Esophagus (tissue), 2 donors: Measurements from ENCODE around the gene ACVR1C. TPM values are rescaled to one million over a fixed set of nuclear protein-coding genes. Genes with fewer than 3 reads are reported as not detected.

Experiments
- H3K27ac ChIP-seq, 2 donors: one replicate each; pipeline ENCODE4 v1.5.1; 2013; ENCODE audit warnings: low read depth in 2 of 2, mild to moderate bottlenecking in 2 of 2, inconsistent platforms in 1 of 2, low read length in 1 of 2, moderate library complexity in 1 of 2
- H3K27me3 ChIP-seq, 2 donors: one replicate each; pipeline ENCODE4 v1.6.1; 2013; ENCODE audit warnings: low read length in 2 of 2, control low read depth in 1 of 2, mild to moderate bottlenecking in 1 of 2; ENCODE audit not compliant: insufficient read depth in 2 of 2, control insufficient read depth in 1 of 2
- H3K36me3 ChIP-seq, 2 donors: one replicate each; pipeline ENCODE4 v1.6.1; 2013; ENCODE audit warnings: low read length in 1 of 2; ENCODE audit not compliant: control insufficient read depth in 2 of 2, insufficient read depth in 2 of 2
- H3K4me1 ChIP-seq, 2 donors: one replicate each; pipeline ENCODE4 v1.6.1; 2013; ENCODE audit warnings: low read length in 1 of 2; ENCODE audit not compliant: control insufficient read depth in 2 of 2, insufficient read depth in 2 of 2
- H3K4me3 ChIP-seq, 2 donors: one replicate each; pipeline ENCODE4 v1.5.1; 2013; ENCODE audit warnings: low read length in 2 of 2, mild to moderate bottlenecking in 2 of 2, low read depth in 1 of 2, moderate library complexity in 1 of 2
- H3K9me3 ChIP-seq, 2 donors: one replicate each; pipeline ENCODE4 v1.6.1; 2013; ENCODE audit warnings: mild to moderate bottlenecking in 2 of 2, low read depth in 1 of 2, low read length in 1 of 2, moderate library complexity in 1 of 2; ENCODE audit not compliant: control insufficient read depth in 2 of 2, insufficient read depth in 1 of 2
- WGBS, 2 donors: extraction: QIAGEN DNeasy Blood & Tissue Kit; methylation state at CpG; one replicate each; pipeline ENCODE4 v1.1.7; 2013; 5-methylcytosine and 5-hydroxymethylcytosine counted together
- polyA plus RNA-seq, 2 donors: library from polyadenylated mRNA; stranded (reverse); fragments of 200-250 nt; gene quantifications; one replicate each; pipeline ENCODE4 v1.2.3, GENCODE V29; 2013
- donor health status: healthy with polysubstance abuse.
- donor health status: Bipolar disorder and iron deficiency.

The ACVR1C gene
- polyA plus RNA-seq, 2 donors: 0.06 TPM

DNA sequence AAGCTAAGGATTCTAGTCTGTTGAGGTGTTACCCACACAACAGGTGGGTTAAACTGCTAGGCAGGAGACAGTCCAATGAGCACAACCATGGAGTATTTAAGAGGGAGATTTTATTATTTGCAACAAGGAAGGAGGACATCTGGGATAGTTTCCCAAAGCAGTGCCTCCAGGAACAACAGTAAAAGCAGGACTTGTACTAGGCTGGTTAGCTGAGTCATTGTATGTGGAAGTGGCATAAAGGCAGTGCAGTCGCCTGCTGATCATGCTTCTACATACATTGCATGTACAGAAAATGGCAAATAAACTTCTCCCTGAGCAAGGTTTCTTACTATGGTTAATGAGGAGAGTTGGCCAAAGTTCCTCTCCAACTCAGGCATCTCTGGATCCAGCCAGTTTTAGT is 138.7 kb downstream of the ACVR1C start:
- Histone ChIP-seq H3K4me1 (no peaks in the 10 kb centered on the region), H3K4me3 (no peak overlapping the region), H3K27ac (no peak overlapping the region), H3K36me3 (no peaks in the 10 kb centered on the region), H3K27me3 (no peaks in the 10 kb centered on the region), H3K9me3 (no peaks in the 10 kb centered on the region)
- WGBS, 2 donors: 65 to 68% methylated on average over 1 of the region's 1 CpG

DNA sequence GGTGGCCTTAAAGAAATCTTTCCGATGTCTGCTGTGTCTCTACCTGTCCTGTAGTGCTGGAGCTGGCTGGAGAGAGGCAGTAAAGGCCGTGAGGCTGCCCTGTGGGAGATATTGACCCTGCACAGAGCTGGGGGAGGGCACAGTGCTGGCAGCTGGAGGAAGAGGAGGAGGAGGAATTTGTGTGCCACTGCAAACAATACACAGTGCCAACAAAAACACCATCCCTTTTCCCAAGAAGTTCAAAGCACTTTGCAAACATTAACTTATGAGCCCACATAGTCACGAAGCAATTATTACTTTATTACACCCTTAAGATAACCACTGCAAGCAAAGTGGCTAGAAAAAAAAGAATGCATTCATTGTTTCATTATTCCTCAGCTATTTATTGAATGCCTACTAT is 139.8 kb downstream of the ACVR1C start:
- H3K4me1 ChIP-seq: no peaks in the 10 kb centered on the region
- WGBS, 2 donors: 49 to 54% methylated on average over 3 of the region's 3 CpGs
- H3K27me3 ChIP-seq: no peaks in the 10 kb centered on the region
- H3K9me3 ChIP-seq: no peaks in the 10 kb centered on the region
- no peaks in the 10 kb centered on the region for H3K36me3 ChIP-seq
- H3K27ac ChIP-seq: no peak overlapping the region
- no peak overlapping the region for H3K4me3 ChIP-seq

DNA sequence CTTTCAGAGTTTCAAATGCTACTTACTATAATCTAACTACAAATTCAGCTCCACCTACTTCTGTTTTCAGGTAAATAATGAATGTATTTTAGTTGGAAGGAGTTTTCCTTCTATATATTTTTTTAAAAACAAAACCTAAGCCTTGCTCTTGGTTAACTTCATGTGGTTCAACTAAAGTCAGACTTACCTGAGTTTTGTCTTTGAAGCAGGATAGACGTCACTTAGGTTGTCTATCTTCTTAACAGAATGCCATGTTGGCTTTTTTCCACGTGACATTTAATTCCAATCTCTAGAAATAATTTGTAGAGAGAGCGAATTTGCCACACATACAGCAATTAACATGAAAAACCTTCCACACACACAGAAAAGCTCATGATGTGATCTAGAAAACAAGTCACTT is 140.9 kb downstream of the ACVR1C start:
- 67 to 68% methylated on average over 3 of the region's 3 CpGs for WGBS, 2 donors
- H3K9me3 ChIP-seq: no peaks in the 10 kb centered on the region
- no peaks in the 10 kb centered on the region for H3K4me1 ChIP-seq
- H3K27ac ChIP-seq: no peak overlapping the region
- no peak overlapping the region for H3K4me3 ChIP-seq
- no peaks in the 10 kb centered on the region for H3K27me3 ChIP-seq
- no peaks in the 10 kb centered on the region for H3K36me3 ChIP-seq

- Histone ChIP-seq H3K4me3 (no peak overlapping the region), H3K9me3 (no peaks in the 10 kb centered on the region), H3K27ac (no peak overlapping the region), H3K36me3 (no peaks in the 10 kb centered on the region), H3K27me3 (no peaks in the 10 kb centered on the region), H3K4me1 (no peaks in the 10 kb centered on the region)
- WGBS, 2 donors: 71 to 76% methylated on average over 1 of the region's 1 CpG
Measured at GRCh38 chr2:157487271-157487610, 141.4 kb downstream of the ACVR1C start.

DNA sequence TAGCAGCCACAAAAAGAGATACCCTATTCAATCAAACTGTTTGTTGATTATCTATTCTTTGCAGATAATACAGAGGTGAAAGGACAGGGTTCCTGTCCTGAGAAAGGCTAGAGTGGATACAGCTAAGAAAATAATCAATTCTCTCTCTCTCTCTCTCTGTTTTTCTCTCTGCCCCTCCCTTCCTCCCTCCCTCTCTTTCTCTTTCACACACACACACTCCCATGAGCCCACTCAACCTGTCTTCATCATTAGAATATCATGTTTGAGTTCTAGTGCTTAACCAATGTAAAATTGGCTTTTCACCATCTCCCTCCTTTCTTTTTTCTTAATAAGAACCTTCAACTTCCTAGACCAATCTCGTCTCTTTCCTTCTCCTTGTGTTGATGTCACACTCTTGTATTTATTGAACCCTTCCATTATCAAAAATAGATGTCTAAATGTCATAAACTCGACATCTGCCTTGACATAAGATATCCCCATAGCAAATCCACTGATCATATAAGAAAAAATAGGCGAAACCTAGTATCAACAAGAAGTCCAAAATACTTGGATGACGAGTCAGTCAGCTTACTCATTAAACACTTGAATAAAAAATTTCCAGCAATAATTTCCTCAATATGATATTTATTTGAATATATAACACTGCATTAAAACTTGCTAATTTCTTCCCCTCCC is 141.9 kb downstream of the ACVR1C start:
- 60 to 78% methylated on average over 4 of the region's 4 CpGs for WGBS, 2 donors
- Histone ChIP-seq H3K27ac (no peak overlapping the region), H3K36me3 (no peaks in the 10 kb centered on the region), H3K27me3 (no peaks in the 10 kb centered on the region), H3K4me3 (no peak overlapping the region), H3K9me3 (no peaks in the 10 kb centered on the region), H3K4me1 (no peaks in the 10 kb centered on the region)

- 63 to 70% methylated on average over 3 of the region's 3 CpGs for WGBS, 2 donors
- H3K4me1 ChIP-seq: no peaks in the 10 kb centered on the region
- H3K27ac ChIP-seq: no peak overlapping the region
- no peaks in the 10 kb centered on the region for H3K9me3 ChIP-seq
- H3K36me3 ChIP-seq: no peaks in the 10 kb centered on the region
- H3K27me3 ChIP-seq: no peaks in the 10 kb centered on the region
- H3K4me3 ChIP-seq: no peak overlapping the region
Measured at GRCh38 chr2:157480182-157480961, 148.3 kb downstream of the ACVR1C start.

GRCh38 chr2:157479081-157480027 is 149.3 kb downstream of the ACVR1C start:
- H3K27ac ChIP-seq: no peak overlapping the region
- H3K36me3 ChIP-seq: no peaks in the 10 kb centered on the region
- no peaks in the 10 kb centered on the region for H3K4me1 ChIP-seq
- H3K4me3 ChIP-seq: no peak overlapping the region
- H3K27me3 ChIP-seq: no peaks in the 10 kb centered on the region
- H3K9me3 ChIP-seq: no peaks in the 10 kb centered on the region
- 90 to 93% methylated on average over 7 of the region's 7 CpGs for WGBS, 2 donors

DNA sequence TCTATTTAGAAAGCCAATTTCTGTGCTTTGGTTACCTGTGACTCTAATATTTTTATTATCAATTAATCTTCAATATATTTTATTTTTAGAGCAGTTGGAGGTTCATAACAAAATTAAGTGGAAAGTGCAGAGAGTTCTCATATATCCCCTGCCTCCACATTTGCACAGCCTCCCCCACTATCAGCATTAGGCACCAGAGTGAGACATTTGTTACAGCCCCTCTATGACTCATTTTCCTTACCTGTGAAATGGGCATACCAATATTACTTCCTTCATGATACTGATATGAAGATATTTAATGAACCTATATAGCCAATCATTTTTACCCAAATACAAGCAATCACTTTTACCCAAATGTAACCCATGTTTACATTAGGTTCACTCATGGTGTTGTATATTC is 150.7 kb downstream of the ACVR1C start:
- Histone ChIP-seq H3K4me1 (no peaks in the 10 kb centered on the region), H3K4me3 (no peak overlapping the region), H3K9me3 (no peaks in the 10 kb centered on the region), H3K36me3 (no peaks in the 10 kb centered on the region), H3K27me3 (no peaks in the 10 kb centered on the region), H3K27ac (no peak overlapping the region)

GRCh38 chr2:157476953-157477709 is 151.5 kb downstream of the ACVR1C start:
- no peak overlapping the region for H3K4me3 ChIP-seq
- H3K27ac ChIP-seq: no peak overlapping the region
- no peaks in the 10 kb centered on the region for H3K4me1 ChIP-seq
- H3K27me3 ChIP-seq: no peaks in the 10 kb centered on the region
- H3K9me3 ChIP-seq: no peaks in the 10 kb centered on the region
- H3K36me3 ChIP-seq: no peaks in the 10 kb centered on the region
